ENCODE results near the gene LDB2.
"Not testable (repeated sequence)": the region's sequence is repeated elsewhere in the genome, so short reads cannot be mapped to it uniquely, and the experiment has no call there.

GRCh38 chr4:16918716-16919115, 20.3 kb upstream of the LDB2 start:
- not testable (repeated sequence) for TF ChIP-seq CTCF (conservative IDR thresholded peaks at IDR 0.05 in 1 of 2, IDR thresholded peaks at IDR 0.05 in 1 of 2; ENCODE audit: extremely low read depth in 1 of 2, insufficient read depth in 1 of 2, low read depth in 1 of 2, low read length in 2 of 2); EZH2 (IDR thresholded peaks at IDR 0.05; ENCODE audit: borderline replicate concordance, low read length)
